GM12892 (cell line): ENCODE data around the gene DBX2. TPM values are rescaled to one million over a fixed set of nuclear protein-coding genes. Genes with fewer than 3 reads are reported as not detected.
"Not testable (repeated sequence)": the region's sequence is repeated elsewhere in the genome, so short reads cannot be mapped to it uniquely, and the experiment has no call there.

Experiments
- DNase-seq: peaks from one replicate; pipeline ENCODE4 v3.0.0; 2011; ENCODE audit not compliant: insufficient read length
- FAIRE-seq: peaks from 2 replicates; lab custom pipeline; 2011; peaks lifted over from hg19 to GRCh38; lab: Jason Lieb, UNC
- POLR2A ChIP-seq: IDR thresholded peaks from 2 replicates; pipeline ENCODE4 v1.6.1; 2011; ENCODE audit warnings: low read depth, low read length, control low read depth
- POLR2AphosphoS5 ChIP-seq: IDR thresholded peaks from 2 replicates; pipeline ENCODE4 v1.6.1; 2011; ENCODE audit warnings: low read depth, low read length, control low read depth
- TAF1 ChIP-seq: IDR thresholded peaks from 2 replicates; pipeline ENCODE4 v1.6.1; 2011; ENCODE audit warnings: low read depth, mild to moderate bottlenecking, control low read depth, low read length, borderline replicate concordance
- polyA plus RNA-seq: library from polyadenylated mRNA; unstranded; fragments of >200 nt; gene quantifications from one replicate; pipeline ENCODE4 v1.2.1, GENCODE V29; 2012; ENCODE audit warnings: missing spikeins, inconsistent platforms; ENCODE audit not compliant: missing spikeins

The DBX2 gene
- not detected for polyA plus RNA-seq

GRCh38 chr12:45050751-45051571 lies at the start of gene DBX2:
DBX2 (minus strand) TSS chr12:45051099; CDS start chr12:45050927, 172 bp downstream.
- no peak for DNase-seq
- FAIRE-seq: no peak

GRCh38 chr12:45098766-45099165 lies 47.9 kb upstream of the DBX2 start:
- FAIRE-seq: no peak
- DNase-seq: no peak
- TF ChIP-seq POLR2A: no peak
- no peak for TF ChIP-seq TAF1
- no peak for TF ChIP-seq POLR2AphosphoS5

More at GRCh38 chr12:45050751-45051571, at the start of gene DBX2:
- TF ChIP-seq POLR2A: no peak
- no peak for TF ChIP-seq POLR2AphosphoS5
- no peak for TF ChIP-seq TAF1

- not testable (repeated sequence) for FAIRE-seq, DNase-seq
These were observed 44.5 kb upstream of the DBX2 start for GRCh38 chr12:45095417-45095816.

- TF ChIP-seq POLR2A (no peak), TAF1 (no peak), POLR2AphosphoS5 (no peak)
- FAIRE-seq (no peak), DNase-seq (no peak)
These were observed 42.2 kb upstream of the DBX2 start for GRCh38 chr12:45093051-45093450.

- no peak for TF ChIP-seq POLR2A
- no peak for TF ChIP-seq TAF1
- no peak for TF ChIP-seq POLR2AphosphoS5
- FAIRE-seq (no peak), DNase-seq (no peak)
These were observed 38.6 kb upstream of the DBX2 start for GRCh38 chr12:45089411-45090075.

GRCh38 chr12:45088608-45089007 lies 37.7 kb upstream of the DBX2 start:
- DNase-seq (no peak), FAIRE-seq (no peak)
- TF ChIP-seq POLR2A (no peak), POLR2AphosphoS5 (no peak), TAF1 (no peak)

GRCh38 chr12:45084248-45084647 lies 33.3 kb upstream of the DBX2 start:
- not testable (repeated sequence) for DNase-seq, FAIRE-seq

GRCh38 chr12:45077251-45077650 lies 26.4 kb upstream of the DBX2 start:
- FAIRE-seq (no peak), DNase-seq (no peak)
- no peak for TF ChIP-seq POLR2AphosphoS5
- no peak for TF ChIP-seq POLR2A
- no peak for TF ChIP-seq TAF1

GRCh38 chr12:45076417-45077026 lies 25.6 kb upstream of the DBX2 start:
- FAIRE-seq: no peak
- DNase-seq: no peak
- TF ChIP-seq POLR2AphosphoS5 (no peak), POLR2A (no peak), TAF1 (no peak)

GRCh38 chr12:45075587-45076282 lies 24.8 kb upstream of the DBX2 start:
- DNase-seq (no peak), FAIRE-seq (no peak)
- no peak for TF ChIP-seq TAF1
- no peak for TF ChIP-seq POLR2A
- no peak for TF ChIP-seq POLR2AphosphoS5

- no peak for FAIRE-seq
- no peak for DNase-seq
- no peak for TF ChIP-seq TAF1
- no peak for TF ChIP-seq POLR2A
- no peak for TF ChIP-seq POLR2AphosphoS5
These were observed 14.3 kb upstream of the DBX2 start for GRCh38 chr12:45065125-45065626.

GRCh38 chr12:45060976-45061375 lies 10.1 kb upstream of the DBX2 start:
- FAIRE-seq: no peak
- TF ChIP-seq POLR2A (no peak), POLR2AphosphoS5 (no peak), TAF1 (no peak)
- DNase-seq: no peak
